KBM-7 (cell line): ENCODE measurements around the gene AP4S1.
"Not testable (repeated sequence)": the region's sequence is repeated elsewhere in the genome, so short reads cannot be mapped to it uniquely, and the experiment has no call there.

Experiments used
- DNase-seq: peaks from one replicate; pipeline ENCODE4 v3.0.0-alpha.2; 2015
- in situ Hi-C: fragments of 300-500 bp; cut with MboI; formaldehyde crosslinking; loops from 2 replicates; pipeline ENCODE4 v1.14.3; 2020; ENCODE audit warnings: low sequenced_read_pairs, low pct_unique_long_range_greater_than_20kb, mixed read lengths

The AP4S1 gene

DNA sequence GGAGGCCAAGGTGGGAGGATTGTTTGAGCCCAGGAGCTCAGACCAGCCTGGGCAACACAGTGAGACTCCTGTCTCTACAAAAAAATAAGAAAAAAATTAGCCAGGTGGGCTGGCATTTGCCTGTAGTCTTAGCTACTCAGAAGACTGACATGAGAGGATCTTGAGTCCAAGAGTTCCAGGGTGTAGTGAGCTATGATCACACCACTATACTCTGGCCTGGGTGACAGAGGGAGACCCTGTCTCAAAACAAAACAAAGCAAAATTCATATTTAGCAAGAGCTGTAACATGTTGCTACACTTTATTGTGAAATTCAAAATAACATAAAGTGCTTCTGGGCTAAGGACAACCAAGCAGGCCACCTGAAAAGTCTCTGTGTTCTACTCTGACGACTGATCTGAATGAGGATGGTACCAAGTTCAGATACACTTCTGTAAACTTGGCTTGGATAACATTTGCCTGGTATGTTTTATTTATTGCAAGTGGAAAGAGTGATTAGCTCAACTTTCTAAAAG, 12.3 kb downstream of the AP4S1 start:
- DNase-seq, result no peak

GRCh38 chr14:31038521-31039166, 13.2 kb downstream of the AP4S1 start:
- no peak for DNase-seq
- in situ Hi-C loops, result no loop called here

More for the DNA sequence above, 12.3 kb downstream of the AP4S1 start:
- in situ Hi-C loops, result no loop called here

GRCh38 chr14:31042300-31042699, 16.9 kb downstream of the AP4S1 start:
- in situ Hi-C loops, result no loop called here
- DNase-seq, result no peak

DNA sequence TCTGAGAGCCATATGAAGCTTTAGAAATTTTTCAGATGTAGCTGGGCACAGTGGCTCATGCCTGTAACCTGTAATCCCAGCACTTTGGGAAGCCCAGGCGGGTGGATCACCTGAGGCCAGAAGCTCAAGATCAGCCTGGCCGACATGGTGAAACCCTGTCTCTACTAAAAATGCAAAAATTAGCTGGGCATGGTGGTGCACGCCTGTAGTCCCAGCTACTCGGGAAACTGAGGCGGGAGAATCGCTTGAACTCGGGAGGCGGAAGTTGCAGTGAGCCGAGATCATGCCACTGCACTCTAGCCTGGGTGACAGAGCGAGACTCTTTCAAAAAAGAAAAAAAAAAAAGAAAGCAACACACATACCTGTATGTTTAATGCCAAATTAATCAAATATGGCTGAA, 17.4 kb downstream of the AP4S1 start:
- in situ Hi-C loops, DNase-seq: not testable (repeated sequence)

DNA sequence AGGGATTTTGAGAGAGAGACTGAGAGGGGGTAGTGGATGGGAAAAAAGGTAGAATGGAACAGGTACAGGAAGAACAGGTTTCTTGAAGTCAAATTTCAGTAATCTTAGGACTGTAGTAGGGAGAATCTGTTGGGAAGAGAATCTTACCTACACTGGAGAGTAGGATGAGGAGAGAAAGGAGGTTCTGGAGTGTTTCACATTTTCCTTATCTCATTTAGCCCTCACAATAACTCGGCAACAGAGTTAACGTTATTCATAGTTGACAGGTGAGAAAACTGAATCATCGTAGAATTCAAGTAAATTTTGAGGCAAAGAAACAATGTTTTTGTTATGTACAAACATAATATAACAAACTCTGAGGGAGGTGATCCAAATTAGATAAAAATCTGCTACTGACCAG, 17.9 kb downstream of the AP4S1 start:
- no peak for DNase-seq
- in situ Hi-C loops, result no loop called here

GRCh38 chr14:31045501-31046080, 20.1 kb downstream of the AP4S1 start:
- DNase-seq, result no peak
- in situ Hi-C loops, result no loop called here

- DNase-seq, result no peak
- in situ Hi-C loops, result no loop called here
Observed at GRCh38 chr14:31047503-31047902, 22.1 kb downstream of the AP4S1 start.

- in situ Hi-C loops, result no loop called here
- DNase-seq, result no peak
Observed at GRCh38 chr14:31051023-31051422, 25.6 kb downstream of the AP4S1 start.

- in situ Hi-C loops, result no loop called here
- DNase-seq, result no peak
Observed at GRCh38 chr14:31051511-31051910, 26.1 kb downstream of the AP4S1 start.

DNA sequence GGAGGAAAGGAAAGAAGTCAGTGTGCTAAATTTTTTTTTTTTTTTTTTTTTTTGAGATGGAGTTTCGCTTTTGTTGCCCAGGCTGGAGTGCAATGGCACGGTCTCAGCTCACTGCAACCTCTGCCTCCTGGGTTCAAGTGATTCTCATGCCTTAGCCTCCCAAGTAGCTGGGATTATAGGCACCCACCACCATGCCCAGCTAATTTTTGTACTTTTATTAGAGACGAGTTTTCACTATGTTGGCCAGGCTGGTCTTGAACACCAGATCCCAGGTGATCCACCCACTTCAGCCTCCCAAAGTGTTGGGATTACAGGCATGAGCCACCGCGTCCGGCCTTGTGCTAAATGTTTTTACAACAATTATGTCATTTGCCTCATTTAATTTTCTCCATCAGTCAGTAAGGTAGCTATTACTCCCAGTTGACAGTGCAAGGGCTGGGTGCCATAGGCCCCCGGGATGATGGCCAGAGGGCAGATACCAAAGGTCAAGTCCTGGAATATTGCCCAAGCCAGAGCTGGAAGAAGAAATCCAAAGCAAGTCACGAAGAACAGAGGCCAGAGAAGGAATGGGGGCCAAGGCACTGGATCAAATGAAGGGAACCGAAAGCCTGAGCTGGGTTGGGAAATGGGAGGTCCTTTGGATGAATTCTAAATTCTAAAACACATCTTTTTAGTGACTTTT, 27.6 kb downstream of the AP4S1 start:
- DNase-seq, in situ Hi-C loops: not testable (repeated sequence)

GRCh38 chr14:31057035-31057434, 31.6 kb downstream of the AP4S1 start:
- no peak for DNase-seq
- in situ Hi-C loops, result no loop called here

DNA sequence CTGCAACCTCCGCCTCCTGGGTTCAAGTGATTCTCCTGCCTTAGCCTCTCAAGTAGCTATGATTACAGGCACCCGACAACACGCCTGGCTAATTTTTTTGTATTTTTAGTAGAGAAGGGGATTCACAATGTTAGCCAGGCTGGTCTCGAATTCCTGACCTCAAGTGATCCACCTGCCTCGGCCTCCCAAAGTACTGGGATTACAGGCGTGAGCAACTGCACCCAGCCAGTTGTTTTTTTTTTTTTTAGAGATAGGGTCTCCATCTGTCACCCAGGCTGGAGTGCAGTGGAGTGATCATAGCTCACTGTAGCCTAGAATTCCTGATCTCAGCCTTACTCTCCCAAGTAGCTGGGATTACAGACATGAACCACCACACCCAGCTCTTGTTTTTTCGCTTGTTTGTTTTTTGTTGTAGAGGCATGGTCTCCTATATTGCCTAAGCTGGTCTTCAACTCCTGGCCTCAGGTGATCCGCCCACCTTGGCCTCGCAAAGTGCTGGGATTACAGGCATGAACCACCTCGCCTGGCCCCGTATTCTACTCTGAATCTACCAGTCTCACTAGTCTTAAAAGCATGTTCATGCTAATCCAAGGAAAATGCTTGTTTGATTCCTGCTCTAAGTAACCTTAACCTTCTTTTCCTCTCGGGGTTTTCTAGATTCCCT, 32.4 kb downstream of the AP4S1 start:
- DNase-seq, result no peak
- in situ Hi-C loops, result no loop called here

DNA sequence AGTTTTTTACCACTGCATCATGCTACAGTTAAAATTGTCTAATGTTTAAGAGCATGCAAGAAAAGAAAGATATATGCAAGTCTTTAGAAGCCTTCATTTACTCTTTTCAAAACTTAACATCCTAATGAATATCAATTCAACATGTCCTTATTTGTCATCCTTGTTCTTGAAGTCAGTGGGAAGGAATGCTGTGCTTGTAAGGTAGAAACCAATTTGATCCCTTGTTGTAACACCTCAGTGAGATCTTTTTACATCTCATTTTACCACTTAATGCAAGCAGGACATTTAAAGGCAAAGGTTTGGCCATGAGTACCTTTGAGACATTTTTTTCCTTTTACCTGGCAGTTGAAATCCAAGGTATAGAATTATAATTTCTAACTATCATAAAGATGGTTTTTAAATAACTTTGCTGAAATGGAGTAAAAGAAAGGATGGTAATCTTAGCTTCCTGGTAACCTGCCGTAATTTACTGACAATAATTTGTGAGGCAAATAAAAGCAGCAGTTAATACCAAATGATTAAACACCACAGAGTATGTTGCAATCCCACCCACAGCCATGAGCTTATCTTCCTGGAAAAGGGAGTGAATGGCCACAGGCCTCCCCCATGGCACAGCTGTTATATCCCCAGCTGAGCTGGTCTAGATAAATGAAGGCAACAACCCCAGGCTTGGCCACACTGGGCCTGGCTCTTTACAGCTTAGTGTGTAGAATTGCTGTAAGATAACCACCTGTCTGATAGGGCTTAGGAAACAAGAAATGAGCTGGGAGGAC, 33.9 kb downstream of the AP4S1 start:
- in situ Hi-C loops, result no loop called here
- DNase-seq, result peak; percentile 93

- in situ Hi-C loops, result no loop called here
- DNase-seq, result no peak
Observed at GRCh38 chr14:31060253-31060875, 34.9 kb downstream of the AP4S1 start.

- DNase-seq, in situ Hi-C loops: not testable (repeated sequence)
Observed at GRCh38 chr14:31062908-31063307, 37.5 kb downstream of the AP4S1 start.

DNA sequence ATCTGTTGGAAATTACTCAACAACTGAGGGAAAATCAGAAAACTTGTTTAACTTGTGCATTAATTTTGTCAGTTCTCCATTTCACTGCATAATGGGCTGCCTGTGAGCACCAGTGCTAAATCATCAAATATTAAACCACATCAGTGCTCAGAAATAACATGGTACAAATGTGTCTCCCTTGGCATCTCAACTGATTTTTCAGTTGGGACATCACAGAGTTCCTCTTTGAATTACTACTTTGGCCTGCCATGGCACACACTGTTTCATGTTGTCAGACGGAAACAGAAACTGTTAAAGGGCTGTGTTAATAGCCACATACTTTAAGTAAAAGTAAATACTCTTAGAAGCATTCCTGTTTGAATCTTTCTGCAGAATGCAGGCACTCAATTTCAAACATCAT, 42.8 kb downstream of the AP4S1 start:
- no peak for DNase-seq
- in situ Hi-C loops, result no loop called here

- no peak for DNase-seq
- in situ Hi-C loops, result no loop called here
Observed at GRCh38 chr14:31069343-31069742, 43.9 kb downstream of the AP4S1 start.

DNA sequence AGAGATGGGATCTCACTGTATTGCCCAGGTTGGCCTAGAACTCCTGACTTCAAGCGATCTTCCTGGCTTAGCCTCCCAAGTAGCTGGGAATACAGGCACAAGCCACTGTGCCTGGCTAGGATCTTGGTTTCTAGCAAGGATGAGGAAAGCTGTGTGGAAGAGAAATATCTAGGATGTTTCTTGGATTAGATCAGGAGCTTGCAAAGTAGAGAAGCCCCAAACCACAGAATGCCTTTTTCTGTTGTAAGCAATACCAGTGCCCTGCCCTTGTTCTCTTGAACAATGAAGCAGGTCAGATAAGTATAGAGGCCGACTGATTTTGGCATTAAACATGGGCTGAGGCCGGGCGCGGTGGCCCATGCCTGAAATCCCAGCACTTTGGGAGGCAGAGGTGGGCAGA, 45.0 kb downstream of the AP4S1 start:
- in situ Hi-C loops, result no loop called here
- DNase-seq, result no peak

DNA sequence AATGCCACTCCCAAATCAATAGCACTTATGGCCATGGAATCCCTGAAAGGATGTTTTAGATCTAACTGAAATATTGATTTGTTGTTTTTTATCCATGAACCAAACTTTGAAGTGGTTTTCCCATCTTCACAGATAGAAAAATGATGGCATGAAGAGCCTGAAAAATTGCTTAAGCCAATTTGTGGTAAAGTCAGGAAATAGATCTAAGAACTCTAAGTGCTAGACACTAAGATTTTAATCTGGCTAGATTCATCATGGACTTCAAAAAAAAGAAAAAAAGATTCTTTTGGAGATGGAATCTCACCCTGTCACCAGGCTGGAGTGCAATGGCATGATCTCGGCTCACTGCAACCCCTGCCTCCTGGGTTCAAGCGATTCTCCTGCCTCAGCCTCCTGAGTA, 45.7 kb downstream of the AP4S1 start:
- no peak for DNase-seq
- in situ Hi-C loops, result no loop called here
